NCI-H446 (cell line): Measurements from ENCODE around the gene ALG1.
"Not testable (repeated sequence)": the region's sequence is repeated elsewhere in the genome, so short reads cannot be mapped to it uniquely, and the experiment has no call there.

Experiments used
- DNase-seq, 2 experiments: peaks; one replicate each; lab custom pipeline; 2025; lab: John Stamatoyannopoulos, UW

Gene ALG1

GRCh38 chr16:5098221-5099159, 26.8 kb downstream of the ALG1 start:
- DNase-seq, result peak; percentile 6 to 67

DNA sequence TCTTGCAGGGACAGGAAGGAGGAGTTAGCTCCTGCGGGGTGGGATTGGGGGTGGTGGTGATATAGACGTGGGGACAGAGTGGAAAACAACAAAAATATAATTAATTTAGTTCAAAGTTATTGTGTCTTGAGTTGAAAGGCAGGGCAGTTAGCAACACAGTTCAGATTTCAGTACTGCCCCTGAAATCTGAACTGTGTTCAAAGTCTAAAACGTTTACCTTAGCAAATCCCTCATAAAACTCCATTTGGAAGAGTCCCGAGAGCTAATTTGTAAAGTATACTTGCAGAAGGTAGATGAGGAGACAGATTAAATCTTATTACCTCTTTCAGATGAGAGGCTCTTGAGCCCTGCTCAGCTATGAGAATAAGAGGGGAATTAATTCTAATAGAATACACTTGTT, 27.5 kb downstream of the ALG1 start:
- not testable (repeated sequence) for DNase-seq

DNA sequence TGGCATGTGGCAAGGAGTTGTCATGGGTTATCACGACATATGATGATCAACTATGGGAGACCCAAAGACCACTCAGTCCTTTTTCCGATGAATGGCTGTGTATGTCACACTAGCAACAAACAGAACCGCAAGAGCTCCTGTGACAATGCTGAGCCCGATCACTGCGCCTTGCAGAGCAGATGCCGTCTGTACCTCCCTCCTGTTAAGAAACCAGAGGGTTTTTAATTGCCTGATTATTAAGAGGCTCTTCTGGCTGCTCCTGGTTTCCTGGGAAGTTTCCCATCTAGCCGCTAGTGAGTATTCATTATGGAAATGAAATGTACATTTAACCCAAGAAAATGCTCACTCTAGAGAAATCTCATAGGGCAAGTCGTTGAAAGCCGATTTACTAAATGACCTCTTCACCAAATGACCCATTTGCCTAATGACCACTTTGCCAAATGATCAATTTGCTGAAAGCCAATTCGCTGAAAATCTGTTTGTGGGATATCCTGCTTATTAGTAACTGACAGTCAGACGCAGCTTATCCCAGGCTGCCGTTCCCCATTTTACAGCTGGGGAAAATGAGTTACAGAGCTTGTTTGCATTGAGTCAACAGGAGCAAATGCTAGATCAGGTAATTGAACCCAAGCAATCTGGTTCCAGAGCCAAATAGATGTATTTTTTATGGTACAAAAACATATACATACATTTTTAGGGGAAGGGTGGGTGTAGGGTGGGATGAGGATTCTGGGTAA, 31.8 kb downstream of the ALG1 start:
- not testable (repeated sequence) for DNase-seq

- DNase-seq, result not testable (repeated sequence)
These were observed 33.4 kb downstream of the ALG1 start for GRCh38 chr16:5105039-5105438.

DNA sequence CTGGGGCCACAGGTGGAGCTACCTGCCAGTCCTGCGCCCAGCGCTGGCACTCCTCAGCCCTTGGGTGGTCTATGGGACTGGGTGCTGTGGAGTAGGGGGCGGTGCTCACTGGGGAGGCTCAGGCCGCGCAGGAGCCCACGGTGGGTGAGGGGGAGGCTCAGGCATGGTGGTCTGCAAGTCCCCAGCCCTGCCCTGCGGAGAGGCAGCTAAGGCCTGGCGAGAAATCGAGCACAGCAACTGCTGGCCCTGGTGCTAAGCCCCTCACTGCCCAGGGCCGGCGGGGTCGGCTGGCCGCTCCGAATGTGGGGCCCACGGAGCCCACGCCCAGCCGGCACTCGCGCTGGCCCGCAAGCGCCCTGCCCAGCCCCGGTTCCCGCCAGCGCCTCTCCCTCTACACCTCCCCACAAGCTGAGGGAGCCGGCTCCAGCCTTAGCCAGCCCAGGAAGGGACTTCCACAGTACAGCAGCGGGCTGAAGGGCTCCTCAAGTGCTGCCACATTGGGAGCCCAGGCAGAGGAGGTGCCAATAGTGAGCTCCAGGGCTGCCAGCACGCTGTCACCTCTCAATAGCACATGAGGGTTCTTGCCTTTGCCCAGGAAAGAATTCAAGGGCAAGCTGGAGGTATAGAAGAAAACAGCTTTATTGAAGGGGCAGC, 37.0 kb downstream of the ALG1 start:
- DNase-seq, result no peak

GRCh38 chr16:5110933-5111332, 39.3 kb downstream of the ALG1 start:
- DNase-seq, result not testable (repeated sequence)

- not testable (repeated sequence) for DNase-seq
These were observed 45.2 kb downstream of the ALG1 start for GRCh38 chr16:5116780-5117295.

- peak; percentile 2 to 57 for DNase-seq
These were observed 45.9 kb downstream of the ALG1 start for GRCh38 chr16:5117300-5118087.

DNA sequence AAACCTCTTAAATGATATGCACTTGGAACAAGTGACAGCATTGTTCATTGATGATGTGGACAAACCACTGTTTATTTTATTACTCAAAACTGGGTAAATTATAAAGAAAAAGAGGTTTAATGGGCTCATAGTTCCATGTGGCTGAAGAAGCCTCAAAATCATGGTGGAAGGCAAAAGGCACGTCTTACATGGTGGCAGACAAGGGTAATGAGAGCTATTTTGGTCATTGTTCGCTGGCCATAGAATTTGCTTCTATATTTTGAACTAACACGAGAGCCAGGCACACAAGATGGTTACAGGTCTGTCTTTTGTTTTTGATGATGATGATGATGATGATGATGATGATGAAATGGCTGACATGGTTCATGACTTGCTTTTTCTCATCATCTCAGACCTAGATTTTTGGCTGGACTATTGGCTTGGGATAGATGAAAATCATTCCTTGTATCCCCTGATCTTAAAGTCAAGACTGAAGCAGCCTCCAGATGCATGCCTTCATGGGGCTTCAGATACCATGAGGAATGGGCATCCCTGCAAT, 59.9 kb downstream of the ALG1 start:
- DNase-seq, result not testable (repeated sequence)

GRCh38 chr16:5132915-5133600, 61.4 kb downstream of the ALG1 start:
- DNase-seq, result not testable (repeated sequence)

DNA sequence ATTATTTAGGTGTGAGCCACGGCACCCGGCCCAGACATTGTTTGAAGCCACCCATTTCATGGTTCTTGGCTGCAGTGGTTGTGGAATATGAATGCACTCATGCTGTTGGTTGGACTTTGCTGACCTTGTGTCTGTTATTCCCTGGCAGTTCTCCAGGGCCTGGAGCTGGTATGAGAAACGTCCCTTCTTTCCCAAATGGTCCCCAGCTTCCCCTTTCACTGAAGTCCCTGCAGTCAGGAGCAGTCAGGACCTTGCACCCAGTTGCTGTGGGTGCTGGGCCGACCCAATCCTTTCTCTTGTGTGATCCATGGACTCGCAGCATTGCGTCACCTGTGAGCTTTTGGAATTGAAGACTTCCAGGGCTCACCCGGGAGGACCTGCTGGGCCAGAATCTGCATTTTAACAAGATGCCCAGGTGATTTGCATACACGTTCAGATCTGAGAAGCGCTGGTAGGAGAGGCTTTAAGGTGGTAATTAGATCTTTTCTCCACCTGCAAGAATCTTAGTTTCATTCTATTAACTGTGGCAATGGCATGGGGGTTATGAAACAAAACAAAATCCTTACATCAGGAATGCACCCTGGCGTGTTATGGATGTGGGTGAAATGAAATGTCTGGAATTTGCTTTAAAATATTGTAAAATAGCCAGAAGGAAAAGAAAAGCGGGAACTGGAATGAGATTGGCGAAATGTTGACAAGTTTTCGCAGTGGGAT, 63.3 kb downstream of the ALG1 start:
- DNase-seq, result not testable (repeated sequence)
